GM12865 (cell line): Measurements from ENCODE around the gene MAP10.

ENCODE experiments used
- DNase-seq: peaks from one replicate; pipeline ENCODE4 v3.0.0; 2010; ENCODE audit warnings: low read depth
- H3K4me3 ChIP-seq: 2 replicates; pipeline ENCODE4 v1.5.1; 2011; ENCODE audit warnings: mild to moderate bottlenecking, low read depth, low read length, control low read depth
- TF ChIP-seq, protein P1 (sequence below): IDR thresholded peaks from 2 replicates; pipeline ENCODE4 v1.5.1; 2011; ENCODE audit warnings: low read length, control low read depth, low read depth, inconsistent platforms; ENCODE audit not compliant: insufficient read depth; ENCODE audit errors: missing control alignments

MAP10 gene

GRCh38 chr1:232797856-232798510, 7.2 kb upstream of the MAP10 start:
- DNase-seq = no peak
- TF ChIP-seq, protein P1, sequence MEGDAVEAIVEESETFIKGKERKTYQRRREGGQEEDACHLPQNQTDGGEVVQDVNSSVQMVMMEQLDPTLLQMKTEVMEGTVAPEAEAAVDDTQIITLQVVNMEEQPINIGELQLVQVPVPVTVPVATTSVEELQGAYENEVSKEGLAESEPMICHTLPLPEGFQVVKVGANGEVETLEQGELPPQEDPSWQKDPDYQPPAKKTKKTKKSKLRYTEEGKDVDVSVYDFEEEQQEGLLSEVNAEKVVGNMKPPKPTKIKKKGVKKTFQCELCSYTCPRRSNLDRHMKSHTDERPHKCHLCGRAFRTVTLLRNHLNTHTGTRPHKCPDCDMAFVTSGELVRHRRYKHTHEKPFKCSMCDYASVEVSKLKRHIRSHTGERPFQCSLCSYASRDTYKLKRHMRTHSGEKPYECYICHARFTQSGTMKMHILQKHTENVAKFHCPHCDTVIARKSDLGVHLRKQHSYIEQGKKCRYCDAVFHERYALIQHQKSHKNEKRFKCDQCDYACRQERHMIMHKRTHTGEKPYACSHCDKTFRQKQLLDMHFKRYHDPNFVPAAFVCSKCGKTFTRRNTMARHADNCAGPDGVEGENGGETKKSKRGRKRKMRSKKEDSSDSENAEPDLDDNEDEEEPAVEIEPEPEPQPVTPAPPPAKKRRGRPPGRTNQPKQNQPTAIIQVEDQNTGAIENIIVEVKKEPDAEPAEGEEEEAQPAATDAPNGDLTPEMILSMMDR = no peak
- H3K4me3 ChIP-seq = no peak overlapping the region

GRCh38 chr1:232798920-232799319, 6.3 kb upstream of the MAP10 start:
- TF ChIP-seq, protein P1 = no peak
- DNase-seq = no peak
- H3K4me3 ChIP-seq = no peak overlapping the region

GRCh38 chr1:232806186-232806510, 932 bp downstream of the MAP10 start:
- TF ChIP-seq, protein P1 = no peak
- H3K4me3 ChIP-seq = peak overlapping the region; percentile 61
- DNase-seq = no peak

DNA sequence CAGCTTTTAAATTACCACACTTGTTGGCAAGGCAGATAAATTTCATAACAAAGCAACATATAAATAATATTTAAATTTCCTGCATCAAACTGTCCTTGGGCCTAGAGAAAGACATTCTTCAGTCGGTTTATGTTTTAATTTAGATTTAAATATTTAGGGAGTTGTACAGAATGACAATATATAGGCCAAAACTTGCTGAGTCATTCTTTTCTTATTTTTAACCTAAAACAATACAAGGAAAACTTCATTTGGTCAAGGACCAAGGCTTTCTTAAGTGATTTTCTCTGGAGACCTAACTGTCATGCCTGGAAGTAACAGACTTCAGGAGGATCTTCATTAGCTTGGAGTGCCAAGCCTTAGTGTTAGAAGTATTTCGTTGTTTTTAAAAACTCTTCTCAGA, 5.6 kb downstream of the MAP10 start:
- DNase-seq = no peak

DNA sequence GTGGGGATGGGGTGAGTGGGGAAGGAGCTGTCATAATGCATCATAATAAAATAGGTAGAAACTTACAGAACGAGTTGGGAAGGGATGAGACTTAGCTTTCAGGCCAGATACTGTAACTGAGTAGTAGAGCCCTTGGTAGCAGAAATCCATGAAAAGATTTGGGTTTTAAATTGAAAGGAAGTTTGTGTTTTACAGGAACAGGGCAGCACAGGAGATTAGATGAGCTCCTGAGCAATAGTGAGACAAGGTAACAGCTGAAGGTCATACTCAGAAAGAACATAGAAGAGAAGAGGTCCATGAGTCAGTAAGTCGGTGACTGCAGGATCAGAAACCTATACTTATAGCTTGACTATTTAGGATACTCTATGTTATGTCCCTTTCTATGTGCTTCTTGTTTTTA, 7.3 kb downstream of the MAP10 start:
- H3K4me3 ChIP-seq = no peak overlapping the region

More for the DNA sequence above, 5.6 kb downstream of the MAP10 start:
- no peak overlapping the region for H3K4me3 ChIP-seq
- TF ChIP-seq, protein P1 = no peak

DNA sequence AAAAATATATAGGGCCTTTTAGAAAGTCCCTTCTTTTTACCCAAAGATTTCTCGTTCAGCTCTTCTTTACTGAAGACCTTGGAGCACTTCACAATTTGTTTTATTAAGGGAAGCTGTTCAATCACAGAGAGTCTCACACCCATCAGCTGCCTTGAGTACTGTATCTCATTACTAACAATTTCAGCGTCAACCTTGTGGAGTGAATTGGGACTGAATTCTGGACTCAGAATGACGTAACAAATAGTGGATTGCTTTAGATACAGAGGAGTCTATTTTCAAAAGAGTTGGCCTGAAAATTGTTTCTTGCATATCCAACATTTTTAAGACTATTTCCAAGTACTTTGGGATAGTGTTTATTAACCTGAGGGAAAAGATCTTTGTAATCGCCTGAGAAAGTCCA, 7.9 kb downstream of the MAP10 start:
- no peak for DNase-seq
- H3K4me3 ChIP-seq = no peak overlapping the region
- TF ChIP-seq, protein P1 = no peak

More for the DNA sequence above, 7.3 kb downstream of the MAP10 start:
- TF ChIP-seq, protein P1 = no peak
- DNase-seq = no peak

GRCh38 chr1:232813760-232814159, 8.5 kb downstream of the MAP10 start:
- no peak overlapping the region for H3K4me3 ChIP-seq

More at GRCh38 chr1:232813760-232814159, 8.5 kb downstream of the MAP10 start:
- TF ChIP-seq, protein P1 = no peak
- DNase-seq = no peak
